Measurements from ENCODE around the gene CNTNAP2. TPM values are rescaled to one million over a fixed set of nuclear protein-coding genes. Genes with fewer than 3 reads are reported as not detected.

Gene CNTNAP2
- total RNA-seq, 2 experiments from 2014 or later: 0.28 TPM; not detected in 1

GRCh38 chr7:146606628-146607027, 490.0 kb downstream of the CNTNAP2 start:
- no peak for DNase-seq (ENCODE audit: low spot score)
- CTCF ChIA-PET (ENCODE audit: unreplicated experiment): no interaction called here
- Histone ChIP-seq H3K79me2 (ENCODE audit: insufficient read depth, low read depth, low read length) (no peaks in the 10 kb centered on the region), H3K4me3 (ENCODE audit: low read depth, low read length, poor library complexity, severe bottlenecking) (no peak overlapping the region), H4K20me1 (ENCODE audit: insufficient read depth, low read length) (no peaks in the 10 kb centered on the region), H3K4me1 (ENCODE audit: insufficient read depth, low read length, poor library complexity, severe bottlenecking) (no peaks in the 10 kb centered on the region), H2AFZ (ENCODE audit: low read length) (no peak overlapping the region), H3K4me2 (ENCODE audit: low read length) (no peak overlapping the region), H3K27ac (ENCODE audit: low read depth, low read length, poor library complexity, severe bottlenecking) (no peak overlapping the region), H3K9me2 (ENCODE audit: insufficient read depth, low read length) (no peaks in the 10 kb centered on the region; the same call in 1 of the 2 replicates), H3K36me3 (ENCODE audit: insufficient read depth, low read length) (no peaks in the 10 kb centered on the region), H3K9me3 (ENCODE audit: low read length) (no peaks in the 10 kb centered on the region)
- intact Hi-C loops (cut with micrococcal nuclease; ENCODE audit: unreplicated experiment): no loop called here
- TF ChIP-seq EZH2phosphoT487 (IDR thresholded peaks at IDR 0.05; ENCODE audit: borderline replicate concordance, low read depth, low read length): no peak
- no peak for TF ChIP-seq CTCF (conservative IDR thresholded peaks at IDR 0.05; ENCODE audit: low read length)
- POLR2A ChIA-PET: no interaction called here
- no TSS peak for BruUV-seq (replicated peaks)

GRCh38 chr7:146619641-146620040, 503.0 kb downstream of the CNTNAP2 start:
- Histone ChIP-seq H3K36me3 (ENCODE audit: insufficient read depth, low read length) (no peaks in the 10 kb centered on the region), H3K4me2 (ENCODE audit: low read length) (no peak overlapping the region), H3K4me3 (ENCODE audit: low read depth, low read length, poor library complexity, severe bottlenecking) (no peak overlapping the region), H3K9me2 (ENCODE audit: insufficient read depth, low read length) (no peaks in the 10 kb centered on the region), H3K79me2 (ENCODE audit: insufficient read depth, low read depth, low read length) (no peaks in the 10 kb centered on the region), H3K4me1 (ENCODE audit: insufficient read depth, low read length, poor library complexity, severe bottlenecking) (no peaks in the 10 kb centered on the region), H3K9me3 (ENCODE audit: low read length) (no peaks in the 10 kb centered on the region), H2AFZ (ENCODE audit: low read length) (no peak overlapping the region), H4K20me1 (ENCODE audit: insufficient read depth, low read length) (no peaks in the 10 kb centered on the region), H3K27ac (ENCODE audit: low read depth, low read length, poor library complexity, severe bottlenecking) (no peak overlapping the region)
- CTCF ChIA-PET (ENCODE audit: unreplicated experiment): no interaction called here
- BruUV-seq (replicated peaks): no TSS peak
- intact Hi-C loops (cut with micrococcal nuclease; ENCODE audit: unreplicated experiment): no loop called here
- no peak for DNase-seq (ENCODE audit: low spot score)
- TF ChIP-seq CTCF (conservative IDR thresholded peaks at IDR 0.05; ENCODE audit: low read length) (no peak), EZH2phosphoT487 (IDR thresholded peaks at IDR 0.05; ENCODE audit: borderline replicate concordance, low read depth, low read length) (no peak)
- POLR2A ChIA-PET: interaction anchor here (0.7 kb wide), 1 partner anchor 139 kb away, joined by 3 read pairs; no protein-coding TSS in a partner anchor

- no peak overlapping the region for H3K4me3 ChIP-seq (ENCODE audit: low read depth, low read length, poor library complexity, severe bottlenecking)
- no peak overlapping the region for H3K27ac ChIP-seq (ENCODE audit: low read depth, low read length, poor library complexity, severe bottlenecking)
- H3K9me3 ChIP-seq (ENCODE audit: low read length): no peaks in the 10 kb centered on the region
- no TSS peak for BruUV-seq (replicated peaks)
- no peak for DNase-seq (ENCODE audit: low spot score)
- TF ChIP-seq EZH2phosphoT487 (IDR thresholded peaks at IDR 0.05; ENCODE audit: borderline replicate concordance, low read depth, low read length): no peak
- TF ChIP-seq CTCF (conservative IDR thresholded peaks at IDR 0.05; ENCODE audit: low read length): no peak
- no peaks in the 10 kb centered on the region for H3K4me1 ChIP-seq (ENCODE audit: insufficient read depth, low read length, poor library complexity, severe bottlenecking)
- H3K4me2 ChIP-seq (ENCODE audit: low read length): no peak overlapping the region
- POLR2A ChIA-PET: no interaction called here
- no peaks in the 10 kb centered on the region for H3K9me2 ChIP-seq (ENCODE audit: insufficient read depth, low read length)
- H3K79me2 ChIP-seq (ENCODE audit: insufficient read depth, low read depth, low read length): no peaks in the 10 kb centered on the region
- intact Hi-C loops (cut with micrococcal nuclease; ENCODE audit: unreplicated experiment): no loop called here
- CTCF ChIA-PET (ENCODE audit: unreplicated experiment): no interaction called here
- no peaks in the 10 kb centered on the region for H3K36me3 ChIP-seq (ENCODE audit: insufficient read depth, low read length)
- no peaks in the 10 kb centered on the region for H4K20me1 ChIP-seq (ENCODE audit: insufficient read depth, low read length)
- no peak overlapping the region for H2AFZ ChIP-seq (ENCODE audit: low read length)
Observed at GRCh38 chr7:146626912-146627311, 510.3 kb downstream of the CNTNAP2 start.
